Peyer's patch (tissue), 4 donors: ENCODE data around the gene AJM1.

Experiments used
- POLR2A ChIP-seq, 2 donors: fragments of 450-650 bp; IDR thresholded peaks; one replicate each; pipeline ENCODE4 v1.5.1; 2017; ENCODE audit warnings: antibody characterized with exemption in 2 of 2, mild to moderate bottlenecking in 2 of 2, moderate library complexity in 2 of 2
- TF ChIP-seq, protein P1 (sequence below), 6 experiments: fragments of 450-650 bp in 4 of 6; fragments of 200-600 bp in 2 of 6; sonication (generic) in 1 of 6; IDR thresholded peaks; one replicate each; pipeline ENCODE4 v1.5.1; 2017 to 2019; ENCODE audit warnings: antibody characterized with exemption in 6 of 6, mild to moderate bottlenecking in 3 of 6, moderate library complexity in 1 of 6

GRCh38 chr9:136889858-136890257 is 47.6 kb downstream of the AJM1 start:
- TF ChIP-seq, protein P1, sequence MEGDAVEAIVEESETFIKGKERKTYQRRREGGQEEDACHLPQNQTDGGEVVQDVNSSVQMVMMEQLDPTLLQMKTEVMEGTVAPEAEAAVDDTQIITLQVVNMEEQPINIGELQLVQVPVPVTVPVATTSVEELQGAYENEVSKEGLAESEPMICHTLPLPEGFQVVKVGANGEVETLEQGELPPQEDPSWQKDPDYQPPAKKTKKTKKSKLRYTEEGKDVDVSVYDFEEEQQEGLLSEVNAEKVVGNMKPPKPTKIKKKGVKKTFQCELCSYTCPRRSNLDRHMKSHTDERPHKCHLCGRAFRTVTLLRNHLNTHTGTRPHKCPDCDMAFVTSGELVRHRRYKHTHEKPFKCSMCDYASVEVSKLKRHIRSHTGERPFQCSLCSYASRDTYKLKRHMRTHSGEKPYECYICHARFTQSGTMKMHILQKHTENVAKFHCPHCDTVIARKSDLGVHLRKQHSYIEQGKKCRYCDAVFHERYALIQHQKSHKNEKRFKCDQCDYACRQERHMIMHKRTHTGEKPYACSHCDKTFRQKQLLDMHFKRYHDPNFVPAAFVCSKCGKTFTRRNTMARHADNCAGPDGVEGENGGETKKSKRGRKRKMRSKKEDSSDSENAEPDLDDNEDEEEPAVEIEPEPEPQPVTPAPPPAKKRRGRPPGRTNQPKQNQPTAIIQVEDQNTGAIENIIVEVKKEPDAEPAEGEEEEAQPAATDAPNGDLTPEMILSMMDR (IDR thresholded peaks at IDR 0.05): no peak
- TF ChIP-seq POLR2A (IDR thresholded peaks at IDR 0.05): no peak
